ENCODE data around the gene EVL. TPM values are rescaled to one million over a fixed set of nuclear protein-coding genes. Genes with fewer than 3 reads are reported as not detected.

EVL gene
- total RNA-seq, 2 experiments from 2014 or later, result 340 to 351 TPM

DNA sequence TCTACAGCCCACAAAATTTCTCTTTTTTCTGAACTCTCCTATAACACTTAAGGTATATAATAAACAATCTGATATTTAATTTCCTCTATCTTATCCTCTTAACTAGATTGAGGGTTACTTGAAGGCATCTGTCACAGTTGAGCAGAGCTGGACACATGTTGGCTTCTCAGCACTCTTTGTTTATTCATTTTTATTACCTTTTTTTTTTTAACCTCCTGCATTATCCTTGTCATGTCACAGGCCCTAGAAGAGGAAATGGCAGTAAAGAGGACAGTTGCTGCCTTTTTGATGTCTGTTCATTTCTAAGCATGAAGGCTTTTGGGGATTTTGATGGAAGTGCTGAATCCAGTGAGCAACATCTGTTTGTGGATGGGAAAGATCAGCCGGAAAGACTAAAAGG lies 32.5 kb upstream of the EVL start:
- intact Hi-C loops (cut with micrococcal nuclease), result no loop called here
- Mint-ChIP-seq H3K27ac (no peak overlapping the region), H3K27me3 (peaks cover 1% of the 10 kb centered on the region), H3K4me3 (no peak overlapping the region), H3K4me1 (ENCODE audit: low read depth) (no peaks in the 10 kb centered on the region), H3K9me3 (no peaks in the 10 kb centered on the region), H3K36me3 (ENCODE audit: low read depth) (no peaks in the 10 kb centered on the region)
- no peak for TF ChIP-seq CTCF (IDR thresholded peaks at IDR 0.05)
- no peak for DNase-seq
- CTCF ChIA-PET, result interaction anchor here (1.6 kb wide), 1 partner anchor 37 kb away, joined by 4 read pairs; no protein-coding TSS in a partner anchor
- ATAC-seq, result no peak
- POLR2A ChIA-PET, result no interaction called here

- CTCF ChIA-PET, result interaction anchor here (1.6 kb wide), 1 partner anchor 37 kb away, joined by 4 read pairs; no protein-coding TSS in a partner anchor
- POLR2A ChIA-PET, result no interaction called here
- DNase-seq (no peak), ATAC-seq (no peak)
- Mint-ChIP-seq H3K9me3 (no peaks in the 10 kb centered on the region), H3K4me3 (no peak overlapping the region), H3K27ac (no peak overlapping the region), H3K36me3 (ENCODE audit: low read depth) (no peaks in the 10 kb centered on the region), H3K4me1 (ENCODE audit: low read depth) (no peaks in the 10 kb centered on the region), H3K27me3 (peaks cover 1% of the 10 kb centered on the region)
- intact Hi-C loops (cut with micrococcal nuclease), result no loop called here
- TF ChIP-seq CTCF (IDR thresholded peaks at IDR 0.05), result no peak
These were observed 31.7 kb upstream of the EVL start for GRCh38 chr14:100033347-100034075.

- DNase-seq, result no peak
- intact Hi-C loops (cut with micrococcal nuclease), result no loop called here
- ChIA-PET POLR2A (no interaction called here), CTCF (interaction anchor here (0.8 to 1.6 kb wide), 2 partner anchors 53 to 715 kb away, joined by 3 read pairs; no protein-coding TSS in a partner anchor)
- H3K27me3 Mint-ChIP-seq, result peaks cover 1% of the 10 kb centered on the region
- no peak overlapping the region for H3K27ac Mint-ChIP-seq
- no peaks in the 10 kb centered on the region for H3K9me3 Mint-ChIP-seq
- no peak for TF ChIP-seq CTCF (IDR thresholded peaks at IDR 0.05)
- no peaks in the 10 kb centered on the region for H3K4me1 Mint-ChIP-seq (ENCODE audit: low read depth)
- no peak for ATAC-seq
- H3K36me3 Mint-ChIP-seq (ENCODE audit: low read depth), result no peaks in the 10 kb centered on the region
- no peak overlapping the region for H3K4me3 Mint-ChIP-seq
These were observed 30.8 kb upstream of the EVL start for GRCh38 chr14:100034468-100034867.

GRCh38 chr14:100034961-100035500 lies 30.2 kb upstream of the EVL start:
- no peaks in the 10 kb centered on the region for H3K9me3 Mint-ChIP-seq
- no peak for TF ChIP-seq CTCF (IDR thresholded peaks at IDR 0.05)
- no peak overlapping the region for H3K4me3 Mint-ChIP-seq
- no peaks in the 10 kb centered on the region for H3K36me3 Mint-ChIP-seq (ENCODE audit: low read depth)
- intact Hi-C loops (cut with micrococcal nuclease), result no loop called here
- H3K27ac Mint-ChIP-seq, result no peak overlapping the region
- ATAC-seq (no peak), DNase-seq (no peak)
- CTCF ChIA-PET, result interaction anchor here (0.8 to 1.6 kb wide), 2 partner anchors 53 to 715 kb away, joined by 3 read pairs; no protein-coding TSS in a partner anchor
- POLR2A ChIA-PET, result no interaction called here
- peaks cover 1% of the 10 kb centered on the region for H3K27me3 Mint-ChIP-seq
- H3K4me1 Mint-ChIP-seq (ENCODE audit: low read depth), result peaks cover 3% of the 10 kb centered on the region

DNA sequence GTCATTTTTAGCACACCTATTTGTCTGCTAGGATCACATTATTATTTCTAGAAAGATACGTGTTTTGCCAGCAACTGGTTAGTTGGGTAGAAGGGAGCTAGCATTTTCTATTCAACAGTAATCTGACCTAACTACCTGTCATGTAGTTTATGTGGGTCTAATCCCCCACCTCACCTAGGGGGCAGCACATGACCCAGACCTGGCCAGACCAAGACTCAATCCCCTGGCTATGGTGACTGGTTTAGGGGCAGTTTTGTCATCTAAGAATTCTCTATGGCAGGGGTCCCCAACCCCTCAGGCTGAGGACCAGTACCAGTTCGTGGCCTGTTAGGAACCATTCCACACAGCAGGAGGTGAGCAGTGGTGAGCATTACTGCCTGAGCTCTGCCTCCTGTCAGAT lies 29.5 kb upstream of the EVL start:
- no peak overlapping the region for H3K4me3 Mint-ChIP-seq
- peaks cover 1% of the 10 kb centered on the region for H3K27me3 Mint-ChIP-seq
- no peaks in the 10 kb centered on the region for H3K36me3 Mint-ChIP-seq (ENCODE audit: low read depth)
- TF ChIP-seq CTCF (IDR thresholded peaks at IDR 0.05), result no peak
- H3K9me3 Mint-ChIP-seq, result no peaks in the 10 kb centered on the region
- ATAC-seq (no peak), DNase-seq (no peak)
- intact Hi-C loops (cut with micrococcal nuclease), result no loop called here
- peaks cover 9% of the 10 kb centered on the region for H3K4me1 Mint-ChIP-seq (ENCODE audit: low read depth)
- no peak overlapping the region for H3K27ac Mint-ChIP-seq
- ChIA-PET CTCF (interaction anchor here (1.6 to 4.9 kb wide), 3 partner anchors 19 to 73 kb away, joined by 3 to 19 read pairs (median 4); no protein-coding TSS in a partner anchor), POLR2A (interaction anchor here (1.2 kb wide), 1 partner anchor 29 kb away, joined by 4 read pairs; the partner anchor contains the start of gene EVL)

Data from activated CD8-positive, alpha-beta T cell treated with anti-CD3 and anti-CD28 coated beads for 36 hours (primary cell).